OCI-LY7 (cell line): ENCODE data around the gene RNF138. TPM values are rescaled to one million over a fixed set of nuclear protein-coding genes. Genes with fewer than 3 reads are reported as not detected.

ENCODE experiments used
- BruUV-seq: library from RNA; stranded (reverse); fragments of 400-500 nt; replicated peaks from 2 replicates; lab custom pipeline; 2021; lab: Mats Ljungman, UMichigan
- CTCF ChIA-PET: fragments of 300-600 bp; sonication (Branson Sonifier 250); formaldehyde crosslinking; loops from one replicate; lab custom pipeline; 2022; ENCODE audit warnings: antibody characterized with exemption; ENCODE audit not compliant: unreplicated experiment; lab: Charles Lee
- POLR2A ChIA-PET: fragments of 300-600 bp; sonication (Branson Sonifier 250); formaldehyde crosslinking; loops from one replicate; lab custom pipeline; 2022; ENCODE audit warnings: antibody characterized with exemption; lab: Charles Lee
- DNase-seq: peaks from one replicate; pipeline ENCODE4 v3.0.0-alpha.2; 2015; ENCODE audit warnings: low spot score
- H2AFZ ChIP-seq: fragments of 200-600 bp; sonication (generic), shearing (Covaris generic); 2 replicates; pipeline ENCODE4 v1.6.1; 2014; ENCODE audit warnings: mild to moderate bottlenecking, antibody characterized with exemption, low read length, moderate library complexity
- H3K27ac ChIP-seq: fragments of 200-600 bp; sonication (generic); 2 replicates; pipeline ENCODE4 v1.5.1; 2014; ENCODE audit warnings: mixed run types, low read depth, mild to moderate bottlenecking, moderate library complexity, low read length, inconsistent platforms; ENCODE audit not compliant: poor library complexity, severe bottlenecking
- H3K36me3 ChIP-seq: fragments of 200-600 bp; sonication (generic); 2 replicates; pipeline ENCODE4 v1.6.1; 2014; ENCODE audit warnings: mild to moderate bottlenecking, antibody characterized with exemption, low read length, moderate library complexity, mixed read lengths; ENCODE audit not compliant: insufficient read depth
- H3K4me1 ChIP-seq: fragments of 200-600 bp; sonication (generic); 2 replicates; pipeline ENCODE4 v1.5.1; 2014; ENCODE audit warnings: mild to moderate bottlenecking, low read length; ENCODE audit not compliant: insufficient read depth, poor library complexity, severe bottlenecking
- H3K4me2 ChIP-seq: fragments of 200-600 bp; sonication (generic); 2 replicates; pipeline ENCODE4 v1.6.1; 2014; ENCODE audit warnings: mild to moderate bottlenecking, low read length
- H3K4me3 ChIP-seq: fragments of 200-600 bp; sonication (generic); 2 replicates; pipeline ENCODE4 v1.5.1; 2014; ENCODE audit warnings: mild to moderate bottlenecking, low read depth, low read length; ENCODE audit not compliant: poor library complexity, severe bottlenecking
- H3K79me2 ChIP-seq: fragments of 200-600 bp; sonication (generic); 2 replicates; pipeline ENCODE4 v1.6.1; 2016; ENCODE audit warnings: low read depth, mild to moderate bottlenecking, low read length, moderate library complexity, mixed read lengths; ENCODE audit not compliant: insufficient read depth
- H3K9me2 ChIP-seq: fragments of 200-600 bp; sonication (generic); 2 replicates; pipeline ENCODE4 v1.6.1; 2016; ENCODE audit warnings: mild to moderate bottlenecking, low read length, mixed read lengths; ENCODE audit not compliant: insufficient read depth
- H3K9me3 ChIP-seq: fragments of 200-600 bp; sonication (generic); 2 replicates; pipeline ENCODE4 v1.6.1; 2014; ENCODE audit warnings: mild to moderate bottlenecking, mixed run types, low read length, mixed read lengths
- H4K20me1 ChIP-seq: fragments of 200-600 bp; sonication (generic); 2 replicates; pipeline ENCODE4 v1.6.1; 2014; ENCODE audit warnings: mild to moderate bottlenecking, antibody characterized with exemption, low read length, moderate library complexity, mixed read lengths; ENCODE audit not compliant: insufficient read depth
- EZH2phosphoT487 ChIP-seq: fragments of 200-600 bp; sonication (generic); IDR thresholded peaks from 2 replicates; pipeline ENCODE4 v1.6.1; 2018; ENCODE audit warnings: low read depth, borderline replicate concordance, mild to moderate bottlenecking, mixed run types, antibody characterized with exemption, low read length, moderate library complexity, mixed read lengths
- intact Hi-C: fragments of 100-400 bp; cut with micrococcal nuclease; formaldehyde crosslinking; loops from one replicate; pipeline ENCODE4 v1.10.0; 2022; ENCODE audit not compliant: unreplicated experiment
- small RNA-seq: library from RNA; depleted of rRNA; stranded (forward); fragments of <200 nt; gene quantifications from one replicate; pipeline ENCODE3, GENCODE V24; 2014
- total RNA-seq, 2 experiments: library from RNA; depleted of rRNA in 1 of 2; stranded (reverse); fragments of >200 nt in 1 of 2; shearing (Covaris generic) in 1 of 2; gene quantifications; 2 replicates each; pipeline ENCODE4 v1.2.3, GENCODE V29; 2014 to 2022
- TF ChIP-seq, protein P1 (sequence below): fragments of 200-600 bp; sonication (generic); conservative IDR thresholded peaks from 2 replicates; pipeline ENCODE4 v1.5.1; 2014; ENCODE audit warnings: mild to moderate bottlenecking, antibody characterized with exemption, low read length, moderate library complexity, mixed read lengths

The RNF138 gene
- total RNA-seq, 2 experiments from 2014 or later, result 25.8 to 32.7 TPM

DNA sequence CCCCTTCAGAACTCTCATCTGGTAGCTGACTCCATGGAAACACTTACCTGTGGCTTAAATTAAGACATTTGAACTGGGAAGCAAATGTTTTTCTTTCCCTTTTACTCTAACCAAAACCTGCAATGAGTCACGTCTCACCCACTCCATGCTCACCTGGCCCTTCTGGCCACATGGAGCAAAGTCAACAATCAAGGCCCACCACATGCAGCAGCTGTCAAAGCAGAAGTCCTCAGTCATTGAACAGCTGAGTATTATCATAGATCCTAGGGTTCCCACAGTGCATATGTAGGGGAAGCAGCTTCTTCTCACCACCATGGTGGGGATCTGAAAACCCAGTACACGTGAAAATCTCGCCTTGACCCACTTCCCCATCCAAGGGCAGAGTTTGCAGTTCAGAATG is 85.9 kb downstream of the RNF138 start:
- Histone ChIP-seq H3K36me3 (no peaks in the 10 kb centered on the region), H3K27ac (no peak overlapping the region), H3K4me3 (no peak overlapping the region), H3K79me2 (no peaks in the 10 kb centered on the region), H4K20me1 (no peaks in the 10 kb centered on the region), H2AFZ (no peak overlapping the region), H3K4me1 (no peaks in the 10 kb centered on the region), H3K4me2 (no peak overlapping the region), H3K9me2 (no peaks in the 10 kb centered on the region), H3K9me3 (no peaks in the 10 kb centered on the region)
- CTCF ChIA-PET, result no interaction called here
- no TSS peak for BruUV-seq
- POLR2A ChIA-PET, result interaction anchor here (0.7 kb wide), 1 partner anchor 430 kb away, joined by 3 read pairs; no protein-coding TSS in a partner anchor
- TF ChIP-seq EZH2phosphoT487, result no peak
- TF ChIP-seq, protein P1, sequence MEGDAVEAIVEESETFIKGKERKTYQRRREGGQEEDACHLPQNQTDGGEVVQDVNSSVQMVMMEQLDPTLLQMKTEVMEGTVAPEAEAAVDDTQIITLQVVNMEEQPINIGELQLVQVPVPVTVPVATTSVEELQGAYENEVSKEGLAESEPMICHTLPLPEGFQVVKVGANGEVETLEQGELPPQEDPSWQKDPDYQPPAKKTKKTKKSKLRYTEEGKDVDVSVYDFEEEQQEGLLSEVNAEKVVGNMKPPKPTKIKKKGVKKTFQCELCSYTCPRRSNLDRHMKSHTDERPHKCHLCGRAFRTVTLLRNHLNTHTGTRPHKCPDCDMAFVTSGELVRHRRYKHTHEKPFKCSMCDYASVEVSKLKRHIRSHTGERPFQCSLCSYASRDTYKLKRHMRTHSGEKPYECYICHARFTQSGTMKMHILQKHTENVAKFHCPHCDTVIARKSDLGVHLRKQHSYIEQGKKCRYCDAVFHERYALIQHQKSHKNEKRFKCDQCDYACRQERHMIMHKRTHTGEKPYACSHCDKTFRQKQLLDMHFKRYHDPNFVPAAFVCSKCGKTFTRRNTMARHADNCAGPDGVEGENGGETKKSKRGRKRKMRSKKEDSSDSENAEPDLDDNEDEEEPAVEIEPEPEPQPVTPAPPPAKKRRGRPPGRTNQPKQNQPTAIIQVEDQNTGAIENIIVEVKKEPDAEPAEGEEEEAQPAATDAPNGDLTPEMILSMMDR, result no peak
- intact Hi-C loops, result no loop called here
- DNase-seq, result no peak

Small RNA genes within 50 kb of the gene (small RNA-seq; reads per million reads assigned to genes)
- 0.16 reads per million for gene RNA5SP453

Other genes with a start within 250 kb of the RNF138 start
- 23.4 and 34.3 TPM in 2 replicates for gene TRAPPC8, start 148.7 kb upstream of the RNF138 start, total RNA-seq (2014; rRNA removed; shearing (Covaris generic))
- 22.2 and 22.8 TPM in 2 replicates for gene TRAPPC8, start 148.7 kb upstream of the RNF138 start, total RNA-seq (2022)
- gene RNF125, start 73.0 kb upstream of the RNF138 start, total RNA-seq (2014; rRNA removed; shearing (Covaris generic)), result 1.2 TPM in 2 replicates
- 2.2 and 3.2 TPM in 2 replicates for gene RNF125, start 73.0 kb upstream of the RNF138 start, total RNA-seq (2022)
- not detected in 2 replicates for gene MEP1B, start 98.2 kb downstream of the RNF138 start, total RNA-seq (2014; rRNA removed; shearing (Covaris generic))
- gene MEP1B, start 98.2 kb downstream of the RNF138 start, total RNA-seq (2022), result not detected in 2 replicates